Nephron progenitor cell (in vitro differentiated cells): Measurements from ENCODE around the gene AMACR.
"Not testable (repeated sequence)": the region's sequence is repeated elsewhere in the genome, so short reads cannot be mapped to it uniquely, and the experiment has no call there.

Source experiments
- DNase-seq: peaks from one replicate; pipeline ENCODE4 v3.0.0; 2021
- H3K27ac Mint-ChIP-seq: 2 replicates; pipeline ENCODE4 v1.8.0; 2021; ENCODE audit warnings: mild to moderate bottlenecking, moderate library complexity, mixed read lengths
- H3K27me3 Mint-ChIP-seq: 2 replicates; pipeline ENCODE4 v1.8.0; 2021; ENCODE audit warnings: mild to moderate bottlenecking, low read depth, mixed read lengths; ENCODE audit not compliant: poor library complexity
- H3K36me3 Mint-ChIP-seq: 2 replicates; pipeline ENCODE4 v1.8.0; 2021; ENCODE audit warnings: low read depth, mixed read lengths
- H3K4me1 Mint-ChIP-seq: 2 replicates; pipeline ENCODE4 v1.8.0; 2021; ENCODE audit warnings: mixed read lengths
- H3K4me3 Mint-ChIP-seq: 2 replicates; pipeline ENCODE4 v1.8.0; 2021; ENCODE audit warnings: mild to moderate bottlenecking, moderate library complexity, mixed read lengths
- H3K9me3 Mint-ChIP-seq: 2 replicates; pipeline ENCODE4 v1.8.0; 2021; ENCODE audit warnings: mild to moderate bottlenecking, moderate library complexity, mixed read lengths
- TF ChIP-seq, protein P1 (sequence below): fragments of 200-600 bp; sonication (generic); IDR thresholded peaks from 2 replicates; pipeline ENCODE4 v1.5.0; 2021; ENCODE audit warnings: antibody characterized with exemption

Gene AMACR

DNA sequence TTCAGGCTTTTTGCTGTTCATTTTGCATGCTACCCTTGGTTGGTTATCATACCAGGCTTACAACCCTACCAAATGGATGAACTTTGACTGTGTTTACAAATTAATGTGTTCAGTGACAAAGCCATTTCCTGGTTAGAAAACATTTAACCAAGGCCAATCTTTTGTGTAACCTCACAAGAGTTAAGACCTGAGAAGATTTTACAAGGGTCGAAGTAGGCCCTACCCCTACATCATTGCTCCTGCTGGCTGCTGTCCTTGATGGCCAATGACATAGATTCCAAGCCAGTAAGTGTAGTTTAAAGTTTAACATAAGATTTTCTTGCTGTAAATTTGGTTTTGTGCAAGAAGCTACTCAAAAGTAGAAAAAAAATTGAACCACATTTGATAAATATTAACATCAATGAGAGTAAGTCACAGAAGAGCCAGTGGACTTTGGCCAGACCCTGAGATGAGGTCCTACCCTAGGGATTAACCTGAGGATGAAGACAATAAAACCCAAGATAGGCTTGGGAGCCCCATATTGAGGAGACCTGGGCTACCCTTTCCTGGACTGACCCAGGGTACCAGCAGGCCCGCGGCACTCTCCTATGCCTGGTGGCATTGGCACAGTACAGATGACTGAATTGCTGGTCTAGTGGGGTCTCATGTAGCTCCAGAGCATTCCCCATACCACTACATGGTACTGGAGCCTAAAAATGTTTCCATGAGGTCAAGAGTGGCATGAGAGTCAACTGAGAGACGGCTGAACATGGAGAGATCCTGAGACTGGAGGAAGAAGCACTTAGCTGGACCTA lies 26.9 kb upstream of the AMACR start:
- Mint-ChIP-seq H3K4me1 (no peaks in the 10 kb centered on the region), H3K27me3 (peaks cover 3% of the 10 kb centered on the region), H3K4me3 (no peak overlapping the region), H3K27ac (no peak overlapping the region), H3K9me3 (peaks cover 13% of the 10 kb centered on the region), H3K36me3 (peaks cover 73% of the 10 kb centered on the region)
- no peak for DNase-seq
- TF ChIP-seq, protein P1, sequence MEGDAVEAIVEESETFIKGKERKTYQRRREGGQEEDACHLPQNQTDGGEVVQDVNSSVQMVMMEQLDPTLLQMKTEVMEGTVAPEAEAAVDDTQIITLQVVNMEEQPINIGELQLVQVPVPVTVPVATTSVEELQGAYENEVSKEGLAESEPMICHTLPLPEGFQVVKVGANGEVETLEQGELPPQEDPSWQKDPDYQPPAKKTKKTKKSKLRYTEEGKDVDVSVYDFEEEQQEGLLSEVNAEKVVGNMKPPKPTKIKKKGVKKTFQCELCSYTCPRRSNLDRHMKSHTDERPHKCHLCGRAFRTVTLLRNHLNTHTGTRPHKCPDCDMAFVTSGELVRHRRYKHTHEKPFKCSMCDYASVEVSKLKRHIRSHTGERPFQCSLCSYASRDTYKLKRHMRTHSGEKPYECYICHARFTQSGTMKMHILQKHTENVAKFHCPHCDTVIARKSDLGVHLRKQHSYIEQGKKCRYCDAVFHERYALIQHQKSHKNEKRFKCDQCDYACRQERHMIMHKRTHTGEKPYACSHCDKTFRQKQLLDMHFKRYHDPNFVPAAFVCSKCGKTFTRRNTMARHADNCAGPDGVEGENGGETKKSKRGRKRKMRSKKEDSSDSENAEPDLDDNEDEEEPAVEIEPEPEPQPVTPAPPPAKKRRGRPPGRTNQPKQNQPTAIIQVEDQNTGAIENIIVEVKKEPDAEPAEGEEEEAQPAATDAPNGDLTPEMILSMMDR, result no peak

DNA sequence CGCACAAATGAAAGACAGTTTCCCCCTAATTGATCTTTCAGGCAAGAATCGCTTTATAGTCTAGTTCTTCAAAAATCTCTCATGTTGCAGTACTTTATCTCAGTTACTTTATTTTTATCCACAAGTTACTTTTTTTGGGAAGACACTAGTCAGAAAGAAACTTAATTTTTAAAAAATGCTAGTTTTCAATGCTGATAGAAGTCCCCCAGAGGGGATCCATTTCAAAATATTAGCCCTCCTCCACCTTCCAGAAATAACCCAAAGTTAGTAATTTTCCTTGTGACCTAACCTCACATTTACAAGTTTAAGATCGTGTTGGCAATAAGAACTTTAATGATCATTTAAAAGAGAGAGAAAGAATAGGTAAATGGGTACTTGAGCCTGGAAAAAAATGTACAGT lies 24.1 kb upstream of the AMACR start:
- Mint-ChIP-seq H3K27ac (no peak overlapping the region), H3K36me3 (peaks cover 63% of the 10 kb centered on the region), H3K27me3 (no peaks in the 10 kb centered on the region), H3K4me1 (no peaks in the 10 kb centered on the region), H3K9me3 (no peaks in the 10 kb centered on the region), H3K4me3 (no peak overlapping the region)
- DNase-seq, result no peak
- TF ChIP-seq, protein P1, result no peak

DNA sequence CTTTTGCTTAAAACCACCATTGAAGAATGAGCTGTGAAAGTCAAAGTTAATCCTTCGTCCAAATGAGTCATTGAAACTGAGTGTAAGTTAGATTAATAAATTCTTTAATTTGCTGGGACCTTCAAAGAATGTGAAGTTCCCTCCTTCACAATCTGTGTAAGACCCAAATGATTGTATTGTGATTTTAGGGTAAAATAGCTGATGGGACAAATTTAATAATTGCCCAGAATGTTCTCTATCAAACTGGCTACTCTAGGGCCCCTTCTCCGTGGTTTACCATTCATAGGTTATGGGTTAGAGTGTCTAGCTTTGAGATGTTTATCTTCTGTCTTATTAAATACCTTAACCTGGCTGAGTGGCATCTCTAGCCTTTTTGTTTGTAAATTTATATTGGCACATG lies 23.3 kb upstream of the AMACR start:
- H3K27me3 Mint-ChIP-seq, result no peaks in the 10 kb centered on the region
- H3K27ac Mint-ChIP-seq, result no peak overlapping the region
- DNase-seq, result no peak
- no peaks in the 10 kb centered on the region for H3K4me1 Mint-ChIP-seq
- no peaks in the 10 kb centered on the region for H3K9me3 Mint-ChIP-seq
- H3K36me3 Mint-ChIP-seq, result peaks cover 70% of the 10 kb centered on the region
- TF ChIP-seq, protein P1, result no peak
- H3K4me3 Mint-ChIP-seq, result no peak overlapping the region

DNA sequence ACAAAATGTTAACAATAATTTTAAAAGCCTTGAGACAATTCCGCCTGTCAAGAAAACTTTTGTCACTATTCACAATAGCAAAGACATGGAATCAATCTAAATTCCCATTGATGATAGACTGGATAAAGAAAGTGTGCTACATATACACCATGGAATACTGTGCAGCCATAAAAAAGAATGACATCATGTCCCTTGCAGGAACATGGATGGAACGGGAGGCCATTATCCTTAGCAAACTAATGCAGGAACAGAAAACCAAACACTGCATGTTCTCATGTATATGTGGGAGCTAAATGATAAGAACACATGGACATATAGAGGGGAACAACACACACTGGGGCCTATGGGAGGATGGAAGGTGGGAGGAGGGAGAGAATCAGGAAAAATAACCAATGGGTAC lies 22.7 kb upstream of the AMACR start:
- peaks cover 72% of the 10 kb centered on the region for H3K36me3 Mint-ChIP-seq
- H3K4me1 Mint-ChIP-seq, H3K27me3 Mint-ChIP-seq, DNase-seq, H3K9me3 Mint-ChIP-seq, H3K4me3 Mint-ChIP-seq: not testable (repeated sequence)
- peak overlapping the region; percentile 41 for H3K27ac Mint-ChIP-seq

DNA sequence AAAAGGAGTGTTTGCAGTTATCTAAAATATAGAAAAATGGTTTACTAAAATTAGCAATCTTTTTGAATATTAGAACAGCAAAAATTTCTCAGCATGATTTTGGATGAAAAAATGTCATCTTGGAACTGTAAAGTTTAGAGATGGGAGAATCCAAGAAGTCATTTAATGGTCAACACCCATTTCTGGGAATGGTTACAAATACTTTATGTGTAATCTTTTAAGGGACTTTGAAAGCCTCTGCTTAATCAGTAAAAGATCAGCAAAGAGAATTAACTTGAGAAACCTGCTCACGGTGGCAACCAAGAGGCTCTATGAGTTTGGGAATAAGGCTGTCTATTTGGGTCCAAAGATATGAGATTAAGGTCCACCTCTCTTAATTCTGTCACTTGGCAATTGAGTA lies 22.2 kb upstream of the AMACR start:
- H3K4me3 Mint-ChIP-seq, result no peak overlapping the region
- no peaks in the 10 kb centered on the region for H3K27me3 Mint-ChIP-seq
- no peaks in the 10 kb centered on the region for H3K4me1 Mint-ChIP-seq
- H3K27ac Mint-ChIP-seq, result no peak overlapping the region
- H3K36me3 Mint-ChIP-seq, result peaks cover 72% of the 10 kb centered on the region
- H3K9me3 Mint-ChIP-seq, result no peaks in the 10 kb centered on the region
- TF ChIP-seq, protein P1, result no peak
- DNase-seq, result no peak

DNA sequence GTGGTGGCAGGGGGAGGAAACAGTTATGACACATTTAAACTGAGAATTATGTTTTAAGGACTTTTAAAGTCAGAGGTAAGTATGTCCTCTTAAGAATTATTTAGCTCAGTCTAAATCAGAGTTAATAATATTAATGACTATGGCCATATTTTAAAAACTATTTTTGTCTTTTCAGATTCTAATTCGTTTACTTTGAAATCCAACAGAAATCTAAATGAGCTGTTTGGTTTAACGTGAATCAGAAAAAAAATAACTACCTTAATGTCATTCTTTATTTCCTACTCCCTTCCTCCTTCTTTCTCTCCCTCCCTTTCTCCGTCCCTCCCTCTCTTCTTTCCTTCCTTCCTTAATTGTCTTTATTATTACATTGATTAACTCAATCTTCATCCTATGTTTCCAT lies 20.5 kb upstream of the AMACR start:
- Mint-ChIP-seq H3K36me3 (peaks cover 67% of the 10 kb centered on the region), H3K27ac (no peak overlapping the region), H3K27me3 (no peaks in the 10 kb centered on the region), H3K4me3 (no peak overlapping the region), H3K4me1 (peaks cover under 1% of the 10 kb centered on the region), H3K9me3 (no peaks in the 10 kb centered on the region)
- DNase-seq, result no peak
- TF ChIP-seq, protein P1, result no peak
